Astrocyte of the cerebellum (primary cell): ENCODE results near the gene ETV5.

ENCODE experiments used
- DNase-seq: peaks from one replicate; pipeline ENCODE4 v3.0.0-alpha.2; 2011; ENCODE audit warnings: low read depth
- H3K4me3 ChIP-seq: 2 replicates; pipeline ENCODE4 v1.5.1; 2011; ENCODE audit warnings: mild to moderate bottlenecking, low read depth, low read length, moderate library complexity
- CTCF ChIP-seq: IDR thresholded peaks from 2 replicates; pipeline ENCODE4 v1.5.1; 2012; ENCODE audit warnings: low read length, low read depth, moderate library complexity, mild to moderate bottlenecking; ENCODE audit errors: missing control alignments
- in situ Hi-C: cut with HindIII; loops from 2 replicates; pipeline ENCODE4 v1.10.0; 2017; ENCODE audit warnings: low sequenced_read_pairs

ETV5 gene

DNA sequence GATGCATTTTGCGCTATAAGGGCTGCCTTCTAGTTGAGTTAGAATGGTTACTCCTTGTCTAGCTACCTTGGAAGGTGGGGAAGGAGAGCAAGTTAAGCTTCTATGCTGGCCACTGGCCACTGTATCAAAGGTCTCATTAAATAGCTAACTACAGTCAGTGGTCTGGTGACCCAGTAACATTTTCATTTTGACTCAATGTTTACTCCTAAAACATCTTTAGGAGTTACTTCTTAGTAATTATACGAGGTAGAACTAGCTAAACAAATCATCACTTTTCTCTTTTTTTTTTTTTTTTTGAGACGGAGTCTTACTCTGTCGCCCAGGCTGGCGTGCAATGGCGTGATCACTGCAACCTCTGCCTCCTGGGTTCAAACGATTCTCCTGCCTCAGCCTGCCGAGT, 26.7 kb downstream of the ETV5 start:
- no peak for DNase-seq
- no peak overlapping the region for H3K4me3 ChIP-seq
- in situ Hi-C loops: no loop called here
- no peak for TF ChIP-seq CTCF

DNA sequence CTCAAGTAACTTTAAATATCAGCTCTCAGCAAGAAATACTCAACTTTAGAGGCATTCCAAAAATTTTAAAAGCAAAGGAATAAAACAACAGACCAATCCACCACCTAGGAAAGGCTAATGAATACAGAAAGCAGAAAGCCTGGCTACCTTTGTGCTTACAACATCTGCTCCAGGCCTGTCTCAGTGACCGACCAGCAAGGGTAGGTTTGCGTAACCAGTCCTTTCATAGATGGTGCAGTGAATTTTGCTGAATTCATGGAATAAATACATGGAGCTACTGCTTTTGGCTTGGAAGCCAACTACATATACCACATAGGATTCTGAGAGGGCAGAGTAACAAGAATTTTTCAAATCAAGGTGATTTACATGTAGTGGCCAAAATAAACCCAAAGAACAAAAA, 27.2 kb downstream of the ETV5 start:
- no peak for DNase-seq
- no peak overlapping the region for H3K4me3 ChIP-seq
- TF ChIP-seq CTCF: no peak
- in situ Hi-C loops: no loop called here

GRCh38 chr3:186080849-186081438, 27.9 kb downstream of the ETV5 start:
- in situ Hi-C loops: no loop called here
- H3K4me3 ChIP-seq: no peak overlapping the region
- no peak for DNase-seq
- no peak for TF ChIP-seq CTCF

GRCh38 chr3:186079925-186080324, 29.0 kb downstream of the ETV5 start:
- no peak for DNase-seq
- H3K4me3 ChIP-seq: no peak overlapping the region
- in situ Hi-C loops: no loop called here
- no peak for TF ChIP-seq CTCF

- H3K4me3 ChIP-seq: no peak overlapping the region
- in situ Hi-C loops: no loop called here
- DNase-seq: no peak
- TF ChIP-seq CTCF: no peak
Measured at GRCh38 chr3:186077466-186077865, 31.4 kb downstream of the ETV5 start.

DNA sequence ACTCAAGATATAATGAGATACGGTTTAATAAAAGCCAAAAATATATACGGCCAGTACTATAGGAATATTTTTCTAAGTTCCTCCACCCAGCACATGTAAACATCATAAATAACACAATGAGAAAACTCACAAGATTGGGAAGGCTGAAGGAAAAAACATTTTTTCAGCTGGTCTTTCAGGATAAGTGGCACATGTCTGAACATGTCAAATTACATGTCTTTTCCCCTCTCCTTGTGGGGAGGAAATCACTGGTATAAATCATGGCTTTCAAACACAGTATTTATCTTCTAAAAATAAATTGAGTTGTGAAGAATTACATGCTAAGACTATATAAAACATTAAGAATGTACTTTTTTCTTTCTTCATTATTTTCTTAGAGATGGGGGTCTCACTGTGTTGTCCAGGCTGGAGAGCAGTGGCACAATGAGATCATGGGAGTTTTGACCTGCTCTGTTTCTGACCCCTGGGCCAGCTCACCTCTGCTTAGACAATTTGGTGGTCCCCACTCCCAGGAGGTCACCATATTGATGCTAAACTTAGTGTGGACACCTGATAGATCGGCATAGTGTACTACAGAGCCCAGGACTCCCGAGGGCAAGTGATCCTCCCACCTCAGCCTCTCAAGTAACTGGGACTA, 32.8 kb downstream of the ETV5 start:
- in situ Hi-C loops: no loop called here
- no peak for DNase-seq
- no peak for TF ChIP-seq CTCF
- H3K4me3 ChIP-seq: no peak overlapping the region
